Nucleus accumbens (tissue), 56 donors: Measurements from ENCODE around the gene YIPF2.
"Not testable (repeated sequence)": the region's sequence is repeated elsewhere in the genome, so short reads cannot be mapped to it uniquely, and the experiment has no call there.

Source experiments
- DNase-seq, 56 donors: peaks; one replicate each; lab custom pipeline; 2025; lab: John Stamatoyannopoulos, UW

The YIPF2 gene

GRCh38 chr19:10943412-10943811, 15.0 kb upstream of the YIPF2 start:
- not testable (repeated sequence) for DNase-seq

GRCh38 chr19:10941649-10942048, 13.2 kb upstream of the YIPF2 start:
- DNase-seq: not testable (repeated sequence)

DNA sequence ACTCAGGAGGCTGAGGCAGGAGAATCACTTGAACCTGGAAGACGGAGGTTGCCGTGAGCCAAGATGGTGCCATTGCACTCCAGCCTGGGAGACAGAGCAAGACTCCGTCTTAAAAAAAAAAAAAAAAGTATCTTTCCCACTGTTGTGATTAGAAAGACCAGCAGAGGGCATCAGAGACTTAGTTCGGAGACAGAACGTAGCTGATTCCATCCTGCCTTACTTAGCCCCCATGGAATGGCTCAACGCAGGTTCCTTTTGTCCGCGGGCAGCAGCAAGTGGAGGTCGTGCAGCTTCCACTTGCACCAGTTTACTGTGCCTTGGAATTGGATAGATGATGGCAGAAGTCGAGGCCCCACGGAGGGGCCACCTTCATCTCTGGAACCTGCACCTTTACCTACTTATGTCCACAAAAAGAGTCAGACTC, 8.2 kb upstream of the YIPF2 start:
- peak in 14 of 56 donors; percentile 5 to 45 (median 17) for DNase-seq

GRCh38 chr19:10935371-10936059, 7.1 kb upstream of the YIPF2 start:
- DNase-seq: no peak

- DNase-seq: no peak
Observed at GRCh38 chr19:10929402-10929794, 959 bp upstream of the YIPF2 start.

GRCh38 chr19:10927730-10928562, 493 bp downstream of the YIPF2 start:
- no peak for DNase-seq

DNA sequence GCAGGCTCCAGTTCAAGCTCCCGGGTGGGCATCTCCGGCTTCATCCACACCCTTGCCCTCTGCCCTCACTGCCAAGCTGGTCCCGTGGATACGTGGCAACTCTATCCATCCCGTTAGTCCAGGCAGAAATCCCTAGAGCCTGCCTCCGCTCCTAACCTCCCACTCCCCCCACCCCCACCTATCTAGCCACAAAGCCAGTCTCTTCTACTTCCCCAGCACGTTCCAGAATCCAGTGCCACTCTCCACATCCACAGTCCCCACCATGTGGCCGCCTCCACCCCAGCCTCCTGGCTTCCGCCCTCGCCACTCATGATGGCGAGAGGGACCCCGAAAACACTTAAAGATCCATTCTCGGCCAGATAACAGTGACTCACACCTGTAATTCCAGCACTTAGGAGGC, 3.8 kb downstream of the YIPF2 start:
- no peak for DNase-seq

- DNase-seq: no peak
Observed at GRCh38 chr19:10923260-10924112, 5.0 kb downstream of the YIPF2 start.

- DNase-seq: no peak
Observed at GRCh38 chr19:10922638-10923014, 5.8 kb downstream of the YIPF2 start.

DNA sequence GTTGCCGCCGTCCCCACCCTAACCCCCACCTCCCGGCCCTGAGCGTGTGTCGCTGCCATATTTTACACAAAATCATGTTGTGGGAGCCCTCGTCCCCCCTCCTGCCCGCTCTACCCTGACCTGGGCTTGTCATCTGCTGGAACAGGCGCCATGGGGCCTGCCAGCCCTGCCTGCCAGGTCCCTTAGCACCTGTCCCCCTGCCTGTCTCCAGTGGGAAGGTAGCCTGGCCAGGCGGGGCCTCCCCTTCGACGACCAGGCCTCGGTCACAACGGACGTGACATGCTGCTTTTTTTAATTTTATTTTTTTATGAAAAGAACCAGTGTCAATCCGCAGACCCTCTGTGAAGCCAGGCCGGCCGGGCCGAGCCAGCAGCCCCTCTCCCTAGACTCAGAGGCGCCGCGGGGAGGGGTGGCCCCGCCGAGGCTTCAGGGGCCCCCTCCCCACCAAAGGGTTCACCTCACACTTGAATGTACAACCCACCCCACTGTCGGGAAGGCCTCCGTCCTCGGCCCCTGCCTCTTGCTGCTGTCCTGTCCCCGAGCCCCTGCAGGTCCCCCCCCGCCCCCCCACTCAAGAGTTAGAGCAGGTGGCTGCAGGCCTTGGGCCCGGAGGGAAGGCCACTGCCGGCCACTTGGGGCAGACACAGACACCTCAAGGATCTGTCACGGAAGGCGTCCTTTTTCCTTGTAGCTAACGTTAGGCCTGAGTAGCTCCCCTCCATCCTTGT, 6.4 kb downstream of the YIPF2 start:
- no peak for DNase-seq

GRCh38 chr19:10921199-10921909, 7.1 kb downstream of the YIPF2 start:
- DNase-seq: peak in 14 of 56 donors; percentile 1 to 69 (median 16)

- DNase-seq: no peak
Observed at GRCh38 chr19:10920781-10921180, 7.7 kb downstream of the YIPF2 start.

GRCh38 chr19:10920288-10920655, 8.2 kb downstream of the YIPF2 start:
- no peak for DNase-seq

- DNase-seq: peak in 7 of 56 donors; percentile 12 to 42 (median 23)
Observed at GRCh38 chr19:10919352-10920287, 8.8 kb downstream of the YIPF2 start.

DNA sequence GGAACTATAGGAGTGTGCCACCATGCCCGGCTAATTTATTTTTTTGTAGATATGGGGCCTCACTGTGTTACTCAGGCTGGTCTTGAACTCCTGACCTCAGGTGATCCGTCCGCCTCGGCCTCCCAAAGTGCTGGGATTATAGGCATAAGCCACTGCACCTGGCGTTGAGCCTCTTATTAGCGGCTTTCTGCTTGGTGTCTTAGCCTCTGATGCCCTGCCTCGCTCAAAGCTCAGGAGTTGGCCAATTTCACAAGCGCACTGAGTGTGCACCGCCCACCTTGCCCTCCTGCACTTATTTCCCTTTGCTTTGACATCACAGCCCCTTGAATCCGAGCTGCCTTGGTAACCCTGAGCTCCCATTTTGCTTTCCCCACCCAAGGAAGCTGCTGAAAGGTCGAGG, 10.1 kb downstream of the YIPF2 start:
- DNase-seq: no peak

DNA sequence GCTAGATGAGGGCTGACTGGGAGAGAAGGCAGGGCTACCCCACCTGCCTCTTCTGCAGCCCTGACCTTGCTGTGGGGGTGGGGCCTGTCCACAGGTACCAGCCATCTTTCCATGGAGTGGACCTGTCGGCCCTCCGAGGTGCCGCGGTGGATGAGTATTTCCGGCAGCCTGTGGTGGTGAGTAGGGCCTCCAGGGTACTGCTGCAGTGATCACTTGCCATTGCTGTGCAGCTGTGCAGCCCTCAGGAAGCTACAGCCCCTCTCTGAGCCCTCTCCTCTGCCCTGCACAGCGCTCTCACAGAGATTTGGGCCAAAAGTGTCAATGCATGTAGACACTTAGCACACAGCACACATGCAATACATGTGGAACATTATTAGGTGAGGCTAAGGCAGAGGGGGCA, 11.8 kb downstream of the YIPF2 start:
- DNase-seq: no peak

- DNase-seq: no peak
Observed at GRCh38 chr19:10915130-10916091, 13.0 kb downstream of the YIPF2 start.
